Lower leg skin (tissue), 3 donors: ENCODE results near the gene SLC39A11.

Source experiments
- CTCF ChIP-seq, 3 donors: fragments of 450-650 bp; IDR thresholded peaks; one replicate each; pipeline ENCODE4 v1.5.1; 2016; ENCODE audit warnings: antibody characterized with exemption in 3 of 3, mild to moderate bottlenecking in 3 of 3, moderate library complexity in 2 of 3
- POLR2A ChIP-seq, 2 donors: fragments of 450-650 bp; IDR thresholded peaks; one replicate each; pipeline ENCODE4 v1.6.1; 2016 to 2017; ENCODE audit warnings: antibody characterized with exemption in 2 of 2, mild to moderate bottlenecking in 1 of 2, moderate library complexity in 1 of 2

GRCh38 chr17:73057196-73057595 is 35.3 kb downstream of the SLC39A11 start:
- TF ChIP-seq CTCF (IDR thresholded peaks at IDR 0.05), result no peak
- TF ChIP-seq POLR2A (IDR thresholded peaks at IDR 0.05), result no peak
